A549 (cell line): ENCODE data around the gene SKAP1. TPM values are rescaled to one million over a fixed set of nuclear protein-coding genes. Genes with fewer than 3 reads are reported as not detected.

Source experiments
- ATAC-seq, 2 experiments: fragments of 200-7000 bp in 1 of 2; fragments of >200 bp in 1 of 2; cut with Nextera tagmentation in 1 of 2; cut with Tn5 transposase in 1 of 2; 3 replicates each; pipeline versions ENCODE4 v1.8.0 to v1.9.1; 2018 to 2020; ENCODE audit warnings: mild to moderate bottlenecking in 1 of 2, moderate library complexity in 1 of 2
- CTCF ChIA-PET: fragments of 300-600 bp; sonication (Branson Sonifier 250); formaldehyde crosslinking; extraction: SDS; loops from one replicate; lab custom pipeline; 2021; ENCODE audit warnings: antibody characterized with exemption, inconsistent platforms; lab: Yijun Ruan, JAX
- POLR2A ChIA-PET: fragments of 350-600 bp; formaldehyde crosslinking; extraction: SDS; loops from one replicate; lab custom pipeline; 2021; ENCODE audit warnings: antibody characterized with exemption, inconsistent platforms; lab: Yijun Ruan, JAX
- DNase-seq, 2 experiments: peaks; one replicate each; pipeline versions ENCODE4 v3.0.0 to v3.0.0-alpha.2; 2011 to 2016; ENCODE audit warnings: low read depth in 1 of 2, low spot score in 1 of 2
- FAIRE-seq: peaks from 2 replicates; lab custom pipeline; 2011; peaks lifted over from hg19 to GRCh38; lab: Jason Lieb, UNC
- H3K27ac ChIP-seq, 2 experiments: fragments of >200 bp; sonication (Bioruptor Twin); formaldehyde crosslinking; 3 replicates each; pipeline ENCODE4 v1.5.1; 2016 to 2017
- H3K4me1 ChIP-seq: fragments of >200 bp; sonication (Bioruptor Twin); formaldehyde crosslinking; 3 replicates; pipeline ENCODE4 v1.6.1; 2016
- H3K4me2 ChIP-seq: fragments of >200 bp; sonication (Bioruptor Twin); formaldehyde crosslinking; 3 replicates; pipeline ENCODE4 v1.6.1; 2016
- H3K4me3 ChIP-seq: fragments of >200 bp; sonication (Bioruptor Twin); formaldehyde crosslinking; 3 replicates; pipeline ENCODE4 v1.5.1; 2016
- H3K9me3 ChIP-seq: fragments of >200 bp; sonication (Bioruptor Twin); formaldehyde crosslinking; 3 replicates; pipeline ENCODE4 v1.6.1; 2016
- CBX2 ChIP-seq: fragments of 200-600 bp; sonication (generic); IDR thresholded peaks from 2 replicates; pipeline ENCODE4 v1.6.1; 2016; ENCODE audit warnings: low read depth, mild to moderate bottlenecking, borderline replicate concordance
- EHF ChIP-seq: fragments of 250-450 bp; sonication (Bioruptor Pico); IDR thresholded peaks from 2 replicates; pipeline ENCODE4 v1.5.0; 2020; ENCODE audit warnings: mild to moderate bottlenecking
- EHMT2 ChIP-seq: fragments of 200-600 bp; sonication (generic); IDR thresholded peaks from 2 replicates; pipeline ENCODE4 v1.6.1; 2016; ENCODE audit warnings: antibody characterized with exemption, low read depth, mild to moderate bottlenecking, moderate library complexity
- FOSB ChIP-seq: fragments of 250-450 bp; sonication (Bioruptor Pico); IDR thresholded peaks from 2 replicates; pipeline ENCODE4 v1.5.0; 2020; ENCODE audit warnings: mild to moderate bottlenecking, moderate library complexity
- FOSL2 ChIP-seq, 2 experiments: fragments of 450-650 bp in 1 of 2; fragments of >200 bp in 1 of 2; sonication (Bioruptor Twin) in 1 of 2; formaldehyde crosslinking; IDR thresholded peaks; 2 replicates each; pipeline versions ENCODE4 v1.5.0 to v1.6.1; 2016 to 2020; ENCODE audit warnings: mild to moderate bottlenecking in 1 of 2, moderate library complexity in 1 of 2
- GATA3 ChIP-seq: IDR thresholded peaks from 2 replicates; pipeline ENCODE4 v1.6.1; 2012; ENCODE audit warnings: borderline replicate concordance
- HDAC2 ChIP-seq: fragments of 200-600 bp; sonication (generic); IDR thresholded peaks from 2 replicates; pipeline ENCODE4 v1.6.1; 2016
- HEYL ChIP-seq: fragments of 250-450 bp; sonication (Bioruptor Pico); IDR thresholded peaks from 2 replicates; pipeline ENCODE4 v1.8.0; 2021; ENCODE audit warnings: mild to moderate bottlenecking, moderate library complexity
- HOXA7 ChIP-seq: fragments of 250-450 bp; sonication (Bioruptor Pico); IDR thresholded peaks from 2 replicates; pipeline ENCODE4 v1.5.0; 2020; ENCODE audit warnings: mild to moderate bottlenecking, moderate library complexity
- HOXB13 ChIP-seq: fragments of 250-450 bp; sonication (Bioruptor Pico); IDR thresholded peaks from 2 replicates; pipeline ENCODE4 v1.5.0; 2020; ENCODE audit warnings: low read depth, mild to moderate bottlenecking, moderate library complexity
- KDM5A ChIP-seq: fragments of 200-600 bp; sonication (generic); IDR thresholded peaks from 2 replicates; pipeline ENCODE4 v1.6.1; 2016; ENCODE audit warnings: antibody characterized with exemption, mild to moderate bottlenecking
- MAFK ChIP-seq: fragments of 450-650 bp; IDR thresholded peaks from 2 replicates; pipeline ENCODE4 v1.6.1; 2014; ENCODE audit not compliant: partially characterized antibody
- NR3C1 ChIP-seq: fragments of >200 bp; sonication (Bioruptor Twin); formaldehyde crosslinking; IDR thresholded peaks from 3 replicates; pipeline ENCODE4 v1.6.1; 2017
- PBX3 ChIP-seq: IDR thresholded peaks from 2 replicates; pipeline ENCODE4 v1.6.1; 2012
- POLR2A ChIP-seq: IDR thresholded peaks from 2 replicates; pipeline ENCODE4 v1.6.1; 2012; ENCODE audit warnings: mild to moderate bottlenecking, low read length
- RCOR1 ChIP-seq: fragments of 150-350 bp; IDR thresholded peaks from 2 replicates; pipeline ENCODE4 v1.6.1; 2014; ENCODE audit warnings: antibody characterized with exemption, low read length, low read depth
- RNF2 ChIP-seq: fragments of 200-600 bp; sonication (generic); IDR thresholded peaks from 2 replicates; pipeline ENCODE4 v1.6.1; 2016; ENCODE audit warnings: low read depth, mild to moderate bottlenecking, antibody characterized with exemption, moderate library complexity, borderline replicate concordance
- SMC3 ChIP-seq: fragments of >200 bp; sonication (Bioruptor Twin); formaldehyde crosslinking; IDR thresholded peaks from 3 replicates; pipeline ENCODE4 v1.6.1; 2018; ENCODE audit warnings: inconsistent platforms
- TP53 ChIP-seq: fragments of 250-450 bp; sonication (Bioruptor Pico); IDR thresholded peaks from 2 replicates; pipeline ENCODE4 v1.5.0; 2021; ENCODE audit warnings: mild to moderate bottlenecking, moderate library complexity
- ZC3H11A ChIP-seq: fragments of 450-650 bp; IDR thresholded peaks from 2 replicates; pipeline ENCODE4 v1.6.1; 2014; ENCODE audit warnings: antibody characterized with exemption, mild to moderate bottlenecking
- ZNF302 ChIP-seq: fragments of 250-450 bp; sonication (Bioruptor Pico); IDR thresholded peaks from 2 replicates; pipeline ENCODE4 v1.9.0; 2021; ENCODE audit warnings: inconsistent platforms, mild to moderate bottlenecking, moderate library complexity
- WGBS: methylation state at CpG from one replicate; pipeline ENCODE4 v1.1.6; 2017; ENCODE audit errors: missing lambda C conversion rate; 5-methylcytosine and 5-hydroxymethylcytosine counted together
- polyA plus RNA-seq, 4 experiments: library from polyadenylated mRNA; depleted of rRNA in 3 of 4; stranded (reverse); fragments of >200 nt; fragmentation: RNase III in 1 of 4; extraction: RNeasy Plus Mini Kit Qiagen cat#74134 plus additional on column Dnase treatment in 1 of 4; gene quantifications; 2 replicates in 3 of 4; 3 replicates in 1 of 4; pipeline ENCODE4 v1.2.3, GENCODE V29; 2011 to 2017
- TF ChIP-seq, protein P1 (sequence below): IDR thresholded peaks from 2 replicates; pipeline ENCODE4 v1.6.1; 2012
- TF ChIP-seq, protein P2 (sequence below): fragments of 250-450 bp; sonication (Bioruptor Pico); IDR thresholded peaks from 2 replicates; pipeline ENCODE4 v1.5.0; 2021; ENCODE audit warnings: mild to moderate bottlenecking, moderate library complexity, borderline replicate concordance
- TF ChIP-seq, protein P3 (sequence below): fragments of 150-350 bp; IDR thresholded peaks from 2 replicates; pipeline ENCODE4 v1.6.1; 2014; ENCODE audit warnings: low read depth, mild to moderate bottlenecking, low read length
- TF ChIP-seq, protein P4 (sequence below): fragments of >200 bp; sonication (Bioruptor Twin); formaldehyde crosslinking; IDR thresholded peaks from 3 replicates; pipeline ENCODE4 v1.5.1; 2016
- TF ChIP-seq, protein P5 (sequence below): fragments of >200 bp; sonication (Bioruptor Twin); formaldehyde crosslinking; IDR thresholded peaks from 3 replicates; pipeline ENCODE4 v1.6.1; 2016
- TF ChIP-seq, protein P6 (sequence below): fragments of >200 bp; sonication (Bioruptor Twin); formaldehyde crosslinking; IDR thresholded peaks from 2 replicates; pipeline ENCODE4 v1.6.1; 2016

Gene SKAP1
- polyA plus RNA-seq, 2 of the 4 experiments (the other 2 are of a cell fraction), result 0.14 to 0.78 TPM

DNA sequence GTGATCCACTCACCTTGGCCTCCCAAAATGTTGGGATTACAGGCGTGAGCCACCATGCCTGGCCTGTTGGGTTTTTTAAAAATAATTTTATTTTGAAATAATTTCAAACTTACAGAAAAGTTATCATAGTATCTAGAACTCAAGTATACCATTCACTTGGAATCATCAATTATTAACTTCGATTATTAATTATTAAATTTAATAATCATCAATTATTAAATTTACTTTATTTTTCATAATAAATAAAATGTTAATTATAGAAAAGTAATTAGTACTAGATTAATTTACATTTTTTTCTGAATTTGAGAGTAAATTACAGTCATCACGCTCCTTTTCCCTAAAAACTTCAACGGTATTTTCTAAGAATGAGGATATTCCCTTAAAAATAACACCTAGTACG, 13.7 kb upstream of the SKAP1 start:
- ATAC-seq (no peak), DNase-seq (no peak), FAIRE-seq (no peak)
- 68% methylated on average over 5 of the region's 5 CpGs for WGBS
- H3K4me2 ChIP-seq, result no peak overlapping the region
- H3K27ac ChIP-seq, result no peak overlapping the region
- POLR2A ChIA-PET, result no interaction called here
- H3K9me3 ChIP-seq, result no peaks in the 10 kb centered on the region
- no peak for TF ChIP-seq FOSL2 (IDR thresholded peaks at IDR 0.05)
- TF ChIP-seq FOSL2 (CRISPR knock-in tag; IDR thresholded peaks at IDR 0.05), result no peak
- TF ChIP-seq, protein P1, sequence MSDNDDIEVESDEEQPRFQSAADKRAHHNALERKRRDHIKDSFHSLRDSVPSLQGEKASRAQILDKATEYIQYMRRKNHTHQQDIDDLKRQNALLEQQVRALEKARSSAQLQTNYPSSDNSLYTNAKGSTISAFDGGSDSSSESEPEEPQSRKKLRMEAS, result no peak
- TF ChIP-seq, protein P2, sequence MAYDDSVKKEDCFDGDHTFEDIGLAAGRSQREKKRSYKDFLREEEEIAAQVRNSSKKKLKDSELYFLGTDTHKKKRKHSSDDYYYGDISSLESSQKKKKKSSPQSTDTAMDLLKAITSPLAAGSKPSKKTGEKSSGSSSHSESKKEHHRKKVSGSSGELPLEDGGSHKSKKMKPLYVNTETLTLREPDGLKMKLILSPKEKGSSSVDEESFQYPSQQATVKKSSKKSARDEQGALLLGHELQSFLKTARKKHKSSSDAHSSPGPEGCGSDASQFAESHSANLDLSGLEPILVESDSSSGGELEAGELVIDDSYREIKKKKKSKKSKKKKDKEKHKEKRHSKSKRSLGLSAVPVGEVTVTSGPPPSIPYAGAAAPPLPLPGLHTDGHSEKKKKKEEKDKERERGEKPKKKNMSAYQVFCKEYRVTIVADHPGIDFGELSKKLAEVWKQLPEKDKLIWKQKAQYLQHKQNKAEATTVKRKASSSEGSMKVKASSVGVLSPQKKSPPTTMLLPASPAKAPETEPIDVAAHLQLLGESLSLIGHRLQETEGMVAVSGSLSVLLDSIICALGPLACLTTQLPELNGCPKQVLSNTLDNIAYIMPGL (CRISPR knock-in tag), result no peak
- TF ChIP-seq RNF2, result no peak
- TF ChIP-seq, protein P3, sequence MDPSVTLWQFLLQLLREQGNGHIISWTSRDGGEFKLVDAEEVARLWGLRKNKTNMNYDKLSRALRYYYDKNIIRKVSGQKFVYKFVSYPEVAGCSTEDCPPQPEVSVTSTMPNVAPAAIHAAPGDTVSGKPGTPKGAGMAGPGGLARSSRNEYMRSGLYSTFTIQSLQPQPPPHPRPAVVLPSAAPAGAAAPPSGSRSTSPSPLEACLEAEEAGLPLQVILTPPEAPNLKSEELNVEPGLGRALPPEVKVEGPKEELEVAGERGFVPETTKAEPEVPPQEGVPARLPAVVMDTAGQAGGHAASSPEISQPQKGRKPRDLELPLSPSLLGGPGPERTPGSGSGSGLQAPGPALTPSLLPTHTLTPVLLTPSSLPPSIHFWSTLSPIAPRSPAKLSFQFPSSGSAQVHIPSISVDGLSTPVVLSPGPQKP, result no peak
- TF ChIP-seq HDAC2, result no peak
- TF ChIP-seq EHMT2, result no peak
- no peak for TF ChIP-seq RCOR1
- no peak for TF ChIP-seq NR3C1
- no peak for TF ChIP-seq POLR2A
- TF ChIP-seq KDM5A, result no peak
- CTCF ChIA-PET, result interaction anchor here (1.6 to 13.0 kb wide), 2 partner anchors 11 to 184 kb away, joined by 4 to 117 read pairs; no protein-coding TSS in a partner anchor
- H3K4me1 ChIP-seq, result no peaks in the 10 kb centered on the region
- no peak overlapping the region for H3K4me3 ChIP-seq

DNA sequence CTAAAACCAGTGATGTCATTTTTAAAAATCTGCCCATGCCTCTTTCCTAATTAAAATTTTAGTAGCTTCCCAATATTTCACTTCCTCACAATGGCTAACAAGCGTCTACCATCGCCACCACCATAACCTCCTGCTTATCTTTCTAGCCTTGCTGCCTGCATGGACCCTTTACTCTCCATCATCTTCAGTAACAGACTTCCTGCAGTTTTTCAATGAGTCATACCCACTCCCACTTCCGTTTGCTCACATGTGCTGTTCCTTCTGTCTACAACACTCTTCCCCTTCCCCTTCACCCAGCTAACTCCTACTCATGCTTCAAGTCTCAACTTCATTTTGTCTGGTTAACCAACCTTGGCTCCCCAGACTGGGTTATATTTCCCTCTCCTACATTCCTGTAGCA, 12.8 kb upstream of the SKAP1 start:
- no peak overlapping the region for H3K27ac ChIP-seq
- POLR2A ChIA-PET, result no interaction called here
- H3K4me2 ChIP-seq, result no peak overlapping the region
- no peak for FAIRE-seq
- TF ChIP-seq HOXB13 (CRISPR knock-in tag) (no peak), EHMT2 (no peak), SMC3 (no peak), CBX2 (no peak), GATA3 (no peak), HOXA7 (CRISPR knock-in tag) (no peak), MAFK (no peak), FOSB (CRISPR knock-in tag) (no peak), HEYL (CRISPR knock-in tag) (no peak), ZNF302 (CRISPR knock-in tag) (no peak), TP53 (no peak), KDM5A (no peak), ZC3H11A (no peak), EHF (CRISPR knock-in tag) (no peak), PBX3 (no peak)
- TF ChIP-seq, protein P3, result no peak
- TF ChIP-seq, protein P1, result no peak
- TF ChIP-seq, protein P4, sequence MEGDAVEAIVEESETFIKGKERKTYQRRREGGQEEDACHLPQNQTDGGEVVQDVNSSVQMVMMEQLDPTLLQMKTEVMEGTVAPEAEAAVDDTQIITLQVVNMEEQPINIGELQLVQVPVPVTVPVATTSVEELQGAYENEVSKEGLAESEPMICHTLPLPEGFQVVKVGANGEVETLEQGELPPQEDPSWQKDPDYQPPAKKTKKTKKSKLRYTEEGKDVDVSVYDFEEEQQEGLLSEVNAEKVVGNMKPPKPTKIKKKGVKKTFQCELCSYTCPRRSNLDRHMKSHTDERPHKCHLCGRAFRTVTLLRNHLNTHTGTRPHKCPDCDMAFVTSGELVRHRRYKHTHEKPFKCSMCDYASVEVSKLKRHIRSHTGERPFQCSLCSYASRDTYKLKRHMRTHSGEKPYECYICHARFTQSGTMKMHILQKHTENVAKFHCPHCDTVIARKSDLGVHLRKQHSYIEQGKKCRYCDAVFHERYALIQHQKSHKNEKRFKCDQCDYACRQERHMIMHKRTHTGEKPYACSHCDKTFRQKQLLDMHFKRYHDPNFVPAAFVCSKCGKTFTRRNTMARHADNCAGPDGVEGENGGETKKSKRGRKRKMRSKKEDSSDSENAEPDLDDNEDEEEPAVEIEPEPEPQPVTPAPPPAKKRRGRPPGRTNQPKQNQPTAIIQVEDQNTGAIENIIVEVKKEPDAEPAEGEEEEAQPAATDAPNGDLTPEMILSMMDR, result no peak
- TF ChIP-seq, protein P5, sequence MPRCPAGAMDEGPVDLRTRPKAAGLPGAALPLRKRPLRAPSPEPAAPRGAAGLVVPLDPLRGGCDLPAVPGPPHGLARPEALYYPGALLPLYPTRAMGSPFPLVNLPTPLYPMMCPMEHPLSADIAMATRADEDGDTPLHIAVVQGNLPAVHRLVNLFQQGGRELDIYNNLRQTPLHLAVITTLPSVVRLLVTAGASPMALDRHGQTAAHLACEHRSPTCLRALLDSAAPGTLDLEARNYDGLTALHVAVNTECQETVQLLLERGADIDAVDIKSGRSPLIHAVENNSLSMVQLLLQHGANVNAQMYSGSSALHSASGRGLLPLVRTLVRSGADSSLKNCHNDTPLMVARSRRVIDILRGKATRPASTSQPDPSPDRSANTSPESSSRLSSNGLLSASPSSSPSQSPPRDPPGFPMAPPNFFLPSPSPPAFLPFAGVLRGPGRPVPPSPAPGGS, result no peak
- TF ChIP-seq, protein P6, sequence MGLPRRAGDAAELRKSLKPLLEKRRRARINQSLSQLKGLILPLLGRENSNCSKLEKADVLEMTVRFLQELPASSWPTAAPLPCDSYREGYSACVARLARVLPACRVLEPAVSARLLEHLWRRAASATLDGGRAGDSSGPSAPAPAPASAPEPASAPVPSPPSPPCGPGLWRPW, result no peak
- TF ChIP-seq, all 56 proteins: peak for 0
- whole genome bisulfite sequencing, result 68% methylated on average over 3 of the region's 3 CpGs
- DNase-seq, result no peak
- Histone ChIP-seq H3K4me1 (no peaks in the 10 kb centered on the region), H3K9me3 (no peaks in the 10 kb centered on the region), H3K4me3 (no peak overlapping the region)
- CTCF ChIA-PET, result interaction anchor here (0.7 to 13.0 kb wide), 3 partner anchors 9 to 1610 kb away, joined by 3 to 117 read pairs (median 4); no protein-coding TSS in a partner anchor
- no peak for ATAC-seq
